HK-2 (cell line): ENCODE results near the gene DNHD1.

ENCODE experiments used
- DNase-seq: peaks from one replicate; pipeline ENCODE4 v3.0.0-alpha.2; 2018; ENCODE audit not compliant: unreplicated experiment

DNHD1 gene

GRCh38 chr11:6612213-6613041, 115.3 kb downstream of the DNHD1 start, which contains the start of gene TAF10:
Gene TAF10 (minus strand): TSS chr11:6612216. CDS start chr11:6612189, 27 bp downstream.
- peak; percentile 90 for DNase-seq

DNA sequence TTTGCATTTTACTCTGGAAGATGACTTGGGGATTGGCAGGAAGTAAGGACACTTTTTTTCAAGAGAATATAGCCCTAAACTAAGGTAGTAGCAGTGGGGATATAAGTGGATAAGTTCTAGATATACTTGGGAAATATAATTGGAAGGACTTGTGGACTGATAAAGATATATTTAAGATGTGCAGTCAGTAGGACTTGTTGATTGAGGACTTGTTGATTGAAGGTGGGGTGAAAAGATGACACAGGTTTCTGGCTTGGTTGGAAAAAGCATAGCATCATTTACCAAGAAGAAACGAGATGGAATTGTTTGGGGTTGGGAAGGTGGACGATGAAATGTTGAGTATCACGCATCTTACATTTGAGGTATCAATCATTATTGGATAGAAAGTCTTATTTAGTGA, 116.4 kb downstream of the DNHD1 start:
- no peak for DNase-seq

GRCh38 chr11:6614446-6614845, 117.4 kb downstream of the DNHD1 start:
- DNase-seq = no peak

GRCh38 chr11:6615046-6615445, 118.0 kb downstream of the DNHD1 start:
- DNase-seq = no peak

DNA sequence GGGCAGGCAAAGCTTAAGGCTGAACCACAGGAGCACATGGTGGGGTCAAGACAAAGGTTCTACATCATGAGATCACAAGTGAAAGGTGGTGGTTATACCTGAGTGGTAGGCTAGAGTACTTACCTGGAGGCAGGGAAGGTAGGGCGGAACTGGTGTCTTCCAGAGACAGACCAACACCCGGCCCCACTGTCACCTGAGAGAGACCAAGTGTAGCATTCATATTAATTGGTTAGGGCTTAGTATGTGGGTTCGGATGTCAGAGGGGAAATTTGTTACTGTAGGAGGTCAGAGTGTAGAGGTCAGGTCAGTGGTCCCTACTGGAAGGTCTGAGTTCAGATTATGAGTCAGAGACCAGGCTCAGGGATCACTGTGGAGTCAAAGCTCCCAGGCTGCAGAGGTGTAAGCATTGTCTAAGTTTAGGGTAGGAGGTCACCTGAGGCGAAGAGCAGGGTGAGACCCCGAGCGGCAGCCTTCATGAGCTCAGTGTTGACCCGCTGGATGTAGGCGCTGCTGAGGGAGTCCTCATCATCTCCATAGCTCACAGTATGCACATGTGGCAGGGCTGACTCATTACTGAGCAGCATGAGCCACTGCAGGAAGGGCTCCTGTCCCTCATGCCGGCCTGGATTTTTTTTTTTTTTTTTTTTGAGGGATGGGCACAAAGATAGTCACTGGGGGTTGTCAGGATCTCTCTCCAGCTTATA, 119.0 kb downstream of the DNHD1 start:
- DNase-seq = no peak

DNA sequence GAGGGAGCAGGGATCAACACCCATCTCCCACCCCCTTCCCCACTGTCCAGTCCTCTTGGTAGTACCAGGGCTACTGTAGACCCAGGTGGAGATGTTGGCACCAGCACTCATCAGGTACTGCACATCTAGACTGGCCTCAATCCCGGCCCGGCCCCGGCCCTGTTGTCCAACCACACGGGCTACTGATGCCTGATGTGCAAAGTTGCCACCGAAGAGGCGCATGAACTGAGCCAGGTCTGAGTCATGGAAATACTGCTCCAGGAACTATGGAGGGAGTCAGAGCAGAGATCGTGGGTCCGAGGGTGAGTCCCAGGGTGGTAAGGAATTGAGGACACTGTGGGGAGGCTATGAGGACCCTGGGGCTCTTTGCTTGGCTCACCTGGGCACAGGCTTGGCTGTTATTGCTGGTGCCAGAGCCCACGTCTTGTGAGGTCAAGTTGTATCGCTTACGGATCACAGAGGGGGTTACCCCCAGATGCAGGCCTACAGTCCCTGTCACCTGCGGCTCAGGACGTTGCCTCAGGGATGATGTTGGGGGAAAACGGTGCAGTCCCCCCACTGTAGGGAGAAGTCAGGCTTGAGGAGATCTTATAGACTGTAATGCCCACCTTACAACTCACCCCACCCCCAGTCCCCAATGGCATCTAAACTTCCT, 119.6 kb downstream of the DNHD1 start:
- no peak for DNase-seq

- DNase-seq = no peak
Measured at GRCh38 chr11:6617315-6617781, 120.3 kb downstream of the DNHD1 start.

- DNase-seq = no peak
Measured at GRCh38 chr11:6618117-6619003, 121.3 kb downstream of the DNHD1 start.

DNA sequence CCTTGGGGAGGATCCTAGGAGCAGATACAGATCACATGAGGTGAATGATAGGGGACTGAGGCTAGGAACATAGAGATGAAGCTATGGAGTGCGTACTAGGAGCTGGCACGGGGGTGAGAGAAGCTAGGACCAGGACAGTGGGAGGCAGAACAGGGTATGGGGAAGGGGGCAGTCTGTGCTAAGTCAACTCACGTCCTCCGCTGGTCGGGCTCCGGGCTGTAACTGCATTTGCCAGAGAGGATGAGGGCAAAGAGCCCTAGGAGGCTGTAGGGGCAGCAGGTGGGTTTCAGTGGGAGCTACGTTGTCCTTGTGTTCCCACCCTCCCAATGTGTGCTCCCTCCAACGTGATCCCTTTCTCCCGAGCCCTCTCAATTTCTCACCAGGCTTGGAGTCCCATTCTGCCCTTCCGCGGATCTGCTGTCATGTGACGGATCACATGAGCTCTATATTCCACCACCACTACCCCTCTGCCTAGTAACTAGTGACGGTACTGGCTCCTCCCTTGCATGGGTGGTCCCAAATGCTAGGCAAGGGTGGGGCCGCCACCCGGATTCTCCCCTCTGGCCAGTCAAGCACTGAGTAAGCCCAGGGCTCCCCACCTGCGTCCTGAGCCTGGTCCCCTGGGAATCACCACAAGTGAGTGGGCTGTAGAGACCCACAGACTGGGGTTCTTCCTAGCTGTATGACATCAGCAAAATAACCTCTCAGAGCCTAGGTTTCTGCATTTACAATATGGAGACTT, 122.1 kb downstream of the DNHD1 start, which contains the start of gene TPP1:
TSS of gene TPP1 (minus strand) at position 419 of the 742 bp plus-strand sequence. CDS start at position 397, 22 bp downstream.
- peak; percentile 76 for DNase-seq

GRCh38 chr11:6620636-6621035, 123.6 kb downstream of the DNHD1 start:
- no peak for DNase-seq
